ENCODE measurements around the gene MICAL3. TPM values are rescaled to one million over a fixed set of nuclear protein-coding genes. Genes with fewer than 3 reads are reported as not detected.
A peak's percentile ranks its signal among the peaks of the same experiment; 100 is the strongest.

The MICAL3 gene
- total and polyA plus RNA-seq, 2 donors: 2.7 to 4.0 TPM

- peaks cover 22 to 35% of the 10 kb centered on the region in 2 donors for H3K36me3 ChIP-seq (ENCODE audit: control insufficient read depth in 2 of 2, insufficient read depth in 2 of 2, low read length in 1 of 2)
- H3K27ac ChIP-seq (ENCODE audit: low read depth in 1 of 2, low read length in 1 of 2): peak overlapping the region in 1 of 2 donors; percentile 26
- H3K9me3 ChIP-seq (ENCODE audit: control insufficient read depth in 2 of 2, insufficient read depth in 1 of 2, low read length in 1 of 2): no peaks in the 10 kb centered on the region
- no peak for DNase-seq (ENCODE audit: low read depth in 6 of 9, low spot score in 9 of 9)
- no peak overlapping the region for H3K4me3 ChIP-seq (ENCODE audit: low read length in 2 of 2)
- H3K27me3 ChIP-seq (ENCODE audit: control insufficient read depth in 2 of 2, insufficient read depth in 1 of 2, low read length in 1 of 2): no peaks in the 10 kb centered on the region
- 81% methylated on average over 18 of the region's 18 CpGs for WGBS
- peaks cover 0 to 3% of the 10 kb centered on the region in 2 donors for H3K4me1 ChIP-seq (ENCODE audit: control insufficient read depth in 2 of 2, insufficient read depth in 2 of 2, low read length in 2 of 2)
These were observed 282.4 kb downstream of the MICAL3 start for GRCh38 chr22:17741866-17742526.

GRCh38 chr22:17739196-17739975 is 285.0 kb downstream of the MICAL3 start:
- Histone ChIP-seq H3K9me3 (ENCODE audit: control insufficient read depth in 2 of 2, insufficient read depth in 1 of 2, low read length in 1 of 2) (no peaks in the 10 kb centered on the region), H3K27me3 (ENCODE audit: control insufficient read depth in 2 of 2, insufficient read depth in 1 of 2, low read length in 1 of 2) (no peaks in the 10 kb centered on the region), H3K36me3 (ENCODE audit: control insufficient read depth in 2 of 2, insufficient read depth in 2 of 2, low read length in 1 of 2) (peaks cover 35 to 43% of the 10 kb centered on the region in 2 donors), H3K27ac (ENCODE audit: low read depth in 1 of 2, low read length in 1 of 2) (no peak overlapping the region), H3K4me3 (ENCODE audit: low read length in 2 of 2) (no peak overlapping the region), H3K4me1 (ENCODE audit: control insufficient read depth in 2 of 2, insufficient read depth in 2 of 2, low read length in 2 of 2) (peaks cover 0 to 5% of the 10 kb centered on the region in 2 donors)
- 96% methylated on average over 36 of the region's 36 CpGs for WGBS
- DNase-seq (ENCODE audit: low read depth in 6 of 9, low spot score in 9 of 9): no peak

GRCh38 chr22:17738386-17739128 is 285.8 kb downstream of the MICAL3 start:
- H3K9me3 ChIP-seq (ENCODE audit: control insufficient read depth in 2 of 2, insufficient read depth in 1 of 2, low read length in 1 of 2): no peaks in the 10 kb centered on the region

More at GRCh38 chr22:17738386-17739128, 285.8 kb downstream of the MICAL3 start:
- no peaks in the 10 kb centered on the region for H3K27me3 ChIP-seq (ENCODE audit: control insufficient read depth in 2 of 2, insufficient read depth in 1 of 2, low read length in 1 of 2)
- peaks cover 0 to 10% of the 10 kb centered on the region in 2 donors for H3K4me1 ChIP-seq (ENCODE audit: control insufficient read depth in 2 of 2, insufficient read depth in 2 of 2, low read length in 2 of 2)
- DNase-seq (ENCODE audit: low read depth in 6 of 9, low spot score in 9 of 9): no peak
- no peak overlapping the region for H3K27ac ChIP-seq (ENCODE audit: low read depth in 1 of 2, low read length in 1 of 2)
- 97% methylated on average over 21 of the region's 21 CpGs for WGBS
- no peak overlapping the region for H3K4me3 ChIP-seq (ENCODE audit: low read length in 2 of 2)
- peaks cover 42 to 45% of the 10 kb centered on the region in 2 donors for H3K36me3 ChIP-seq (ENCODE audit: control insufficient read depth in 2 of 2, insufficient read depth in 2 of 2, low read length in 1 of 2)

Other genes starting within 250 kb of the MICAL3 start
- 10.9 TPM for gene PEX26, start 53.4 kb upstream of the MICAL3 start, total RNA-seq
- gene PEX26, start 53.4 kb upstream of the MICAL3 start, polyA plus RNA-seq: 16.0 TPM
- gene TUBA8, start 86.2 kb upstream of the MICAL3 start, total RNA-seq: 0.57 TPM
- gene TUBA8, start 86.2 kb upstream of the MICAL3 start, polyA plus RNA-seq: 3.1 TPM
- 22.1 TPM for gene USP18, start 125.6 kb upstream of the MICAL3 start, total RNA-seq
- 12.1 TPM for gene USP18, start 125.6 kb upstream of the MICAL3 start, polyA plus RNA-seq